HepG2 (cell line): ENCODE results near the gene NUDT3.

Experiments
- JUNB ChIP-seq: sonication (generic); formaldehyde crosslinking; IDR thresholded peaks from 2 replicates; pipeline ENCODE4 v1.8.0; 2022; ENCODE audit warnings: missing genetic modification reagents, mild to moderate bottlenecking, borderline replicate concordance
- KDM3A ChIP-seq: IDR thresholded peaks from 2 replicates; pipeline ENCODE4 v1.6.1; 2018; ENCODE audit warnings: low read depth, missing compliant biosample characterization
- NCOR1 ChIP-seq: fragments of 200-600 bp; sonication (generic); IDR thresholded peaks from 2 replicates; pipeline ENCODE4 v1.7.0; 2017; ENCODE audit warnings: antibody characterized with exemption, low read length, borderline replicate concordance
- POLR2AphosphoS5 ChIP-seq: IDR thresholded peaks from 2 replicates; pipeline ENCODE4 v1.6.1; 2012; ENCODE audit warnings: low read depth, low read length
- SNRNP70 ChIP-seq: fragments of 200-400 bp; formaldehyde crosslinking; IDR thresholded peaks from 2 replicates; pipeline ENCODE4 v1.6.1; 2017; ENCODE audit warnings: mild to moderate bottlenecking, low read depth, low read length, moderate library complexity
- YY1 ChIP-seq: IDR thresholded peaks from 2 replicates; pipeline ENCODE4 v1.6.1; 2011; ENCODE audit warnings: low read length, low read depth, moderate library complexity, mild to moderate bottlenecking; ENCODE audit not compliant: insufficient read depth, insufficient replicate concordance
- ZKSCAN5 ChIP-seq: sonication (generic); formaldehyde crosslinking; IDR thresholded peaks from 2 replicates; pipeline ENCODE4 v1.5.1; 2020; ENCODE audit warnings: mild to moderate bottlenecking, missing genetic modification reagents
- ZNF225 ChIP-seq: sonication (generic); formaldehyde crosslinking; IDR thresholded peaks from 2 replicates; pipeline ENCODE4 v1.4.0; 2020; ENCODE audit warnings: mild to moderate bottlenecking, missing genetic modification reagents

DNA sequence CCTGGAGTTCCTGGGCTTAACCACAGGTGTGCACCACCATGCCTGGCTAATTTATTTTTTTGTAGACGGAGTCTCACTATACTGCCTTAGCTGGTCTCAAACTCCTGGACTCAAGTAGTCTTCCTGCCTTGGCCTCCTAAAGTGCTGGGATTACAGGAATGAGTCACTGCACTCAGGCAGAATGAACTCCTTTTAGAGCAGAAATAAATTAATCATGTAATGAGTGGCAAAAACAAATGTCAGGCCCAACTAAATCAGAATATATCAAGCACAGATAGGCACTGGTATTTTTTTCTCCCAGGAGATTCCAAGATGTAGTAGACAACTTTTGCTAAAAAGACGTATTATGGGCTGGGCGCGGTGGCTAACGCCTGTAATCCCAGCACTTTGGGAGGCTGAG lies 30.8 kb upstream of the NUDT3 start:
- TF ChIP-seq ZNF225 (CRISPR knock-in tag), result no peak
- no peak for TF ChIP-seq SNRNP70
- TF ChIP-seq POLR2AphosphoS5, result no peak
- TF ChIP-seq JUNB (CRISPR knock-in tag), result no peak
- no peak for TF ChIP-seq KDM3A (CRISPR knock-in tag)
- no peak for TF ChIP-seq YY1
- no peak for TF ChIP-seq NCOR1
- TF ChIP-seq ZKSCAN5 (CRISPR knock-in tag), result no peak
